HG02588 (cell line): ENCODE results near the gene ABCA10.
A peak's percentile ranks its signal among the peaks of the same experiment; 100 is the strongest.
"Not testable (repeated sequence)": the region's sequence is repeated elsewhere in the genome, so short reads cannot be mapped to it uniquely, and the experiment has no call there.

ENCODE experiments used
- ATAC-seq: cut with Tn5 transposase; IDR thresholded peaks from one replicate; pipeline ENCODE4 v1.9.1; 2021; ENCODE audit warnings: mild to moderate bottlenecking, moderate library complexity; ENCODE audit not compliant: unreplicated experiment

ABCA10 gene

GRCh38 chr17:69231521-69231920 is 2.9 kb upstream of the ABCA10 start:
- ATAC-seq: no peak

- no peak for ATAC-seq
Observed at GRCh38 chr17:69230939-69231338, 2.3 kb upstream of the ABCA10 start.

GRCh38 chr17:69228018-69228417 is 606 bp downstream of the ABCA10 start:
- no peak for ATAC-seq

GRCh38 chr17:69227541-69227940 is 1.1 kb downstream of the ABCA10 start:
- no peak for ATAC-seq

GRCh38 chr17:69223809-69224208 is 4.8 kb downstream of the ABCA10 start:
- ATAC-seq: peak; percentile 94

GRCh38 chr17:69222707-69223258 is 5.8 kb downstream of the ABCA10 start:
- ATAC-seq: no peak

GRCh38 chr17:69220098-69220497 is 8.5 kb downstream of the ABCA10 start:
- no peak for ATAC-seq

GRCh38 chr17:69218986-69219385 is 9.6 kb downstream of the ABCA10 start:
- ATAC-seq: no peak

GRCh38 chr17:69213059-69213813 is 15.4 kb downstream of the ABCA10 start:
- ATAC-seq: no peak

GRCh38 chr17:69208640-69209039 is 20.0 kb downstream of the ABCA10 start:
- no peak for ATAC-seq

GRCh38 chr17:69207151-69207550 is 21.5 kb downstream of the ABCA10 start:
- no peak for ATAC-seq

GRCh38 chr17:69198238-69198637 is 30.4 kb downstream of the ABCA10 start:
- no peak for ATAC-seq

- not testable (repeated sequence) for ATAC-seq
Observed at GRCh38 chr17:69196105-69196653, 32.4 kb downstream of the ABCA10 start.

- no peak for ATAC-seq
Observed at GRCh38 chr17:69192754-69193153, 35.9 kb downstream of the ABCA10 start.

GRCh38 chr17:69188796-69189195 is 39.8 kb downstream of the ABCA10 start:
- no peak for ATAC-seq

GRCh38 chr17:69188064-69188463 is 40.6 kb downstream of the ABCA10 start:
- ATAC-seq: no peak

- no peak for ATAC-seq
Observed at GRCh38 chr17:69187294-69187693, 41.3 kb downstream of the ABCA10 start.

GRCh38 chr17:69179227-69179952 is 49.2 kb downstream of the ABCA10 start:
- ATAC-seq: no peak

GRCh38 chr17:69176457-69176795 is 52.2 kb downstream of the ABCA10 start:
- no peak for ATAC-seq

GRCh38 chr17:69175625-69176456 is 52.8 kb downstream of the ABCA10 start:
- no peak for ATAC-seq

GRCh38 chr17:69175262-69175624 is 53.4 kb downstream of the ABCA10 start:
- no peak for ATAC-seq
